GM23248 (cell line): Measurements from ENCODE around the gene PLD2.

Experiments used
- EZH2 ChIP-seq: fragments of 200-600 bp; sonication (generic); IDR thresholded peaks from 2 replicates; pipeline ENCODE4 v1.6.1; 2018; ENCODE audit warnings: antibody characterized with exemption, mild to moderate bottlenecking; ENCODE audit not compliant: insufficient read depth, poor library complexity, severe bottlenecking
- EZH2phosphoT487 ChIP-seq: fragments of 200-600 bp; sonication (generic); IDR thresholded peaks from 2 replicates; pipeline ENCODE4 v1.6.1; 2018; ENCODE audit warnings: antibody characterized with exemption, moderate library complexity, mild to moderate bottlenecking, low read depth; ENCODE audit not compliant: insufficient read depth

DNA sequence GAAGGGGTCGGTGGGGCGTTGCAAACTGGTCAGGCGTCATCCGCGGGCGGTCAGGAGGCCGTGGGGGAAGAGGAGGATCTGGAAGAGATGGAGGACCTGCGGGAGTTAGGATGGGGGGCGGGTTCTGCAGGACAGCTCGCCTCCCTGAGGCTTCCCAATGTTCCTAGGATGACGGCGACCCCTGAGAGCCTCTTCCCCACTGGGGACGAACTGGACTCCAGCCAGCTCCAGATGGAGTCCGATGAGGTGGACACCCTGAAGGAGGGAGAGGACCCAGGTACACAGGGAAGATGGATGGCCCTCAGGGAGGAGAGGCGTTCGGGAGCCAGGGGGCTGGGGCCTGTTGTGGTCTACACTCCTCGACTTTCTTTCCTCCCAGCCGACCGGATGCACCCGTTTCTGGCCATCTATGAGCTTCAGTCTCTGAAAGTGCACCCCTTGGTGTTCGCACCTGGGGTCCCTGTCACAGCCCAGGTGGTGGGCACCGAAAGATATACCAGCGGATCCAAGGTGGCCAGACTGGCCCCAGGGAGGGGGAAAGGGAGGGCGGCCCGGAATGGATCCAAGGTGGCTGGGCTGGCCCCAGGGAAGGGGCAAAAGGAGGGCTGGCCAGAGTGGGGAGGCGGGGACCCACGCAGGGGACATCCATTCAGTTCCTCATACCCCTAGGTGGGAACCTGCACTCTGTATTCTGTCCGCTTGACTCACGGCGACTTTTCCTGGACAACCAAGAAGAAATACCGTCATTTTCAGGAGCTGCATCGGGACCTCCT lies 839 bp downstream of the PLD2 start:
- TF ChIP-seq EZH2 = no peak
- no peak for TF ChIP-seq EZH2phosphoT487
